ENCODE data around the gene ME1. TPM values are rescaled to one million over a fixed set of nuclear protein-coding genes. Genes with fewer than 3 reads are reported as not detected.
A peak's percentile ranks its signal among the peaks of the same experiment; 100 is the strongest.
"Not testable (repeated sequence)": the region's sequence is repeated elsewhere in the genome, so short reads cannot be mapped to it uniquely, and the experiment has no call there.

ME1 gene
- polyA plus RNA-seq, 2 of the 4 experiments (the other 2 are of a cell fraction): 59.1 to 60.6 TPM

DNA sequence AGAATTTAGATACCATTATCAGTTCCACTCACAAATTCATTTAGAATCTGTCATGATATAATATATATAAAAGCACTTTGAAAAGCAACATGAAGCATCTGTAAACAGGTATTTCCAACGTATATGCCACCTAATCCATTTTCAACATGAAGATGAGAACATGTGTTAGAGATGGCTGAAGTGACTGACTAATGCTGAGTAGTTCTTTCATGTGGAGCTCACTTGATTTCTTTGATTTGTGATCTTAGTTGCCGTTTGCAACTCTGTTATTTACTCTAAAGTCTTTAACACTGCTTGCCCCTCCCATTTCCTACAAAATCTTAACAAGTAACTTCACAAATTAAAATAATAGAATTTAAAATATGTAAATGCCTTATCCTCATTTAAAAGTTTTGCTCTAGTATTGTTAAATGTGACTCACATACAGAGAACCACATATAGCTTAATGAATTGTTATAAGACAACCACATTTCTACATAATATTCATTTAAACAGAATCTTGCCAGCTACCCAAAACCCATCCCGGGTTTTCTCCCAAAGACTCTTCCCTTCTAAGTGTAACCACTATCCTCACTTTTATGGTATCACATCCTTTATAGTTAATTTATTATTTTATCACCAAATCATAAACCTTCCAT lies 78.3 kb downstream of the ME1 start:
- no peak for FAIRE-seq
- Histone ChIP-seq H3K4me1 (no peaks in the 10 kb centered on the region), H3K9me3 (no peaks in the 10 kb centered on the region), H3K4me2 (no peak overlapping the region), H3K27ac (no peak overlapping the region), H3K4me3 (no peak overlapping the region)
- 57% methylated on average over 3 of the region's 3 CpGs for WGBS (ENCODE audit: missing lambda C conversion rate)
- CTCF ChIA-PET: no interaction called here
- no peak for ATAC-seq
- TF ChIP-seq CBX8 (IDR thresholded peaks at IDR 0.05) (no peak), JUN (IDR thresholded peaks at IDR 0.05) (no peak), CEBPB (IDR thresholded peaks at IDR 0.05) (no peak), CHD2 (IDR thresholded peaks at IDR 0.05; ENCODE audit: low read length, partially characterized antibody) (no peak), MAFK (IDR thresholded peaks at IDR 0.05; ENCODE audit: partially characterized antibody) (no peak)
- TF ChIP-seq, protein P1, sequence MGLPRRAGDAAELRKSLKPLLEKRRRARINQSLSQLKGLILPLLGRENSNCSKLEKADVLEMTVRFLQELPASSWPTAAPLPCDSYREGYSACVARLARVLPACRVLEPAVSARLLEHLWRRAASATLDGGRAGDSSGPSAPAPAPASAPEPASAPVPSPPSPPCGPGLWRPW (IDR thresholded peaks at IDR 0.05): no peak
- TF ChIP-seq, protein P2, sequence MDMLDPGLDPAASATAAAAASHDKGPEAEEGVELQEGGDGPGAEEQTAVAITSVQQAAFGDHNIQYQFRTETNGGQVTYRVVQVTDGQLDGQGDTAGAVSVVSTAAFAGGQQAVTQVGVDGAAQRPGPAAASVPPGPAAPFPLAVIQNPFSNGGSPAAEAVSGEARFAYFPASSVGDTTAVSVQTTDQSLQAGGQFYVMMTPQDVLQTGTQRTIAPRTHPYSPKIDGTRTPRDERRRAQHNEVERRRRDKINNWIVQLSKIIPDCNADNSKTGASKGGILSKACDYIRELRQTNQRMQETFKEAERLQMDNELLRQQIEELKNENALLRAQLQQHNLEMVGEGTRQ (IDR thresholded peaks at IDR 0.05): no peak
- POLR2A ChIA-PET: interaction anchor here (0.6 kb wide), 1 partner anchor 1629 kb away, joined by 3 read pairs; no protein-coding TSS in a partner anchor
- no peak for DNase-seq (ENCODE audit: low read depth in 1 of 2, low spot score in 1 of 2)

DNA sequence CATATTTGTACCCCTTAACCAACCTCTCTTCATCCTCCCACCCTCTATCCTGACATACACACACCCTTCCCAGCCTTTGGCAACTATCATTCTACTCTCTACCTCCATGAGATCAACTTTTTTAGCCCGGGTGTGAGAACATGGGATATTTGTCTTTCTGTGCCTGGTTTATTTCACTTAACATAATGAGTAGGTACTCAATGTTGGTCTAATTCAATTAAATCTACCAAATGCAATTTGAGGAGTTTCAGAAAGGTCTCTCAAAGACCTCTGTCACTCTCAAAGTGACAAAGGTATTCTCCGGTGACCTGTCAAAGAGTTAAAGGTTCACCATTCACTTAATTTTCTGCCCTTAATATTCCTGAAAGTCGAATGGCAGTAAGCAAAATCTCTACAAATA lies 87.7 kb downstream of the ME1 start:
- no peak overlapping the region for H3K27ac ChIP-seq
- TF ChIP-seq SMC3 (IDR thresholded peaks at IDR 0.05) (no peak), MYC (IDR thresholded peaks at IDR 0.05; ENCODE audit: borderline replicate concordance, low read length) (no peak), NFE2L2 (conservative IDR thresholded peaks at IDR 0.05; ENCODE audit: low read length) (no peak), TFCP2L1 (CRISPR knock-in tag; IDR thresholded peaks at IDR 0.05) (no peak), MAZ (IDR thresholded peaks at IDR 0.05; ENCODE audit: borderline replicate concordance, low read depth, low read length) (no peak), HOXA7 (CRISPR knock-in tag; IDR thresholded peaks at IDR 0.05) (no peak), GATA3 (IDR thresholded peaks at IDR 0.05; ENCODE audit: borderline replicate concordance) (no peak), JUNB (IDR thresholded peaks at IDR 0.05) (no peak), NPAS2 (CRISPR knock-in tag; IDR thresholded peaks at IDR 0.05; ENCODE audit: borderline replicate concordance) (no peak), CBX2 (IDR thresholded peaks at IDR 0.05; ENCODE audit: borderline replicate concordance, low read depth) (no peak), EHMT2 (IDR thresholded peaks at IDR 0.05; ENCODE audit: low read depth) (no peak), POLR2A (IDR thresholded peaks at IDR 0.05; ENCODE audit: low read length) (no peak), HOXB5 (CRISPR knock-in tag; IDR thresholded peaks at IDR 0.05) (no peak), RNF2 (IDR thresholded peaks at IDR 0.05; ENCODE audit: borderline replicate concordance, low read depth) (no peak), CHD2 (IDR thresholded peaks at IDR 0.05; ENCODE audit: low read length, partially characterized antibody) (no peak), NR3C1 (IDR thresholded peaks at IDR 0.05) (no peak), SREBF2 (IDR thresholded peaks at IDR 0.05) (no peak), ZC3H11A (IDR thresholded peaks at IDR 0.05) (no peak)
- TF ChIP-seq, protein P1 (IDR thresholded peaks at IDR 0.05): no peak
- ChIA-PET CTCF (no interaction called here), POLR2A (no interaction called here)
- FAIRE-seq (no peak), ATAC-seq (no peak), DNase-seq (ENCODE audit: low read depth in 1 of 2, low spot score in 1 of 2) (no peak)
- H3K4me2 ChIP-seq: no peak overlapping the region
- no peak overlapping the region for H3K4me3 ChIP-seq
- no peaks in the 10 kb centered on the region for H3K9me3 ChIP-seq
- WGBS (ENCODE audit: missing lambda C conversion rate): 97% methylated on average over 3 of the region's 3 CpGs
- H3K4me1 ChIP-seq: no peaks in the 10 kb centered on the region

- WGBS (ENCODE audit: missing lambda C conversion rate): 100% methylated on average over 2 of the region's 2 CpGs
- Histone ChIP-seq H3K4me1 (no peaks in the 10 kb centered on the region), H3K9me3 (no peaks in the 10 kb centered on the region), H3K4me3 (no peak overlapping the region), H3K27ac (no peak overlapping the region), H3K4me2 (no peak overlapping the region)
- peak in 1 of 2 experiments; percentile 13 for DNase-seq (ENCODE audit: low read depth in 1 of 2, low spot score in 1 of 2)
- FAIRE-seq: no peak
- POLR2A ChIA-PET: no interaction called here
- TF ChIP-seq FOSB (CRISPR knock-in tag; IDR thresholded peaks at IDR 0.05) (no peak), CEBPB (IDR thresholded peaks at IDR 0.05) (no peak), ZNF302 (CRISPR knock-in tag; IDR thresholded peaks at IDR 0.05) (no peak), BHLHE40 (IDR thresholded peaks at IDR 0.05; ENCODE audit: low read depth, low read length) (no peak), MAZ (IDR thresholded peaks at IDR 0.05; ENCODE audit: borderline replicate concordance, low read depth, low read length) (no peak), TFCP2L1 (CRISPR knock-in tag; IDR thresholded peaks at IDR 0.05) (no peak)
- TF ChIP-seq, protein P3, sequence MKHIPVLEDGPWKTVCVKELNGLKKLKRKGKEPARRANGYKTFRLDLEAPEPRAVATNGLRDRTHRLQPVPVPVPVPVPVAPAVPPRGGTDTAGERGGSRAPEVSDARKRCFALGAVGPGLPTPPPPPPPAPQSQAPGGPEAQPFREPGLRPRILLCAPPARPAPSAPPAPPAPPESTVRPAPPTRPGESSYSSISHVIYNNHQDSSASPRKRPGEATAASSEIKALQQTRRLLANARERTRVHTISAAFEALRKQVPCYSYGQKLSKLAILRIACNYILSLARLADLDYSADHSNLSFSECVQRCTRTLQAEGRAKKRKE (CRISPR knock-in tag; IDR thresholded peaks at IDR 0.05; ENCODE audit: low read depth): no peak
- TF ChIP-seq, protein P2 (IDR thresholded peaks at IDR 0.05): no peak
- TF ChIP-seq, protein P4, sequence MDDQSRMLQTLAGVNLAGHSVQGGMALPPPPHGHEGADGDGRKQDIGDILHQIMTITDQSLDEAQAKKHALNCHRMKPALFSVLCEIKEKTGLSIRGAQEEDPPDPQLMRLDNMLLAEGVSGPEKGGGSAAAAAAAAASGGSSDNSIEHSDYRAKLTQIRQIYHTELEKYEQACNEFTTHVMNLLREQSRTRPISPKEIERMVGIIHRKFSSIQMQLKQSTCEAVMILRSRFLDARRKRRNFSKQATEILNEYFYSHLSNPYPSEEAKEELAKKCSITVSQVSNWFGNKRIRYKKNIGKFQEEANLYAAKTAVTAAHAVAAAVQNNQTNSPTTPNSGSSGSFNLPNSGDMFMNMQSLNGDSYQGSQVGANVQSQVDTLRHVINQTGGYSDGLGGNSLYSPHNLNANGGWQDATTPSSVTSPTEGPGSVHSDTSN (IDR thresholded peaks at IDR 0.05): no peak
- TF ChIP-seq, protein P5, sequence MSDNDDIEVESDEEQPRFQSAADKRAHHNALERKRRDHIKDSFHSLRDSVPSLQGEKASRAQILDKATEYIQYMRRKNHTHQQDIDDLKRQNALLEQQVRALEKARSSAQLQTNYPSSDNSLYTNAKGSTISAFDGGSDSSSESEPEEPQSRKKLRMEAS (IDR thresholded peaks at IDR 0.05): no peak
- CTCF ChIA-PET: no interaction called here
- no peak for ATAC-seq
These were observed 89.1 kb downstream of the ME1 start for GRCh38 chr6:83341765-83342164.

DNA sequence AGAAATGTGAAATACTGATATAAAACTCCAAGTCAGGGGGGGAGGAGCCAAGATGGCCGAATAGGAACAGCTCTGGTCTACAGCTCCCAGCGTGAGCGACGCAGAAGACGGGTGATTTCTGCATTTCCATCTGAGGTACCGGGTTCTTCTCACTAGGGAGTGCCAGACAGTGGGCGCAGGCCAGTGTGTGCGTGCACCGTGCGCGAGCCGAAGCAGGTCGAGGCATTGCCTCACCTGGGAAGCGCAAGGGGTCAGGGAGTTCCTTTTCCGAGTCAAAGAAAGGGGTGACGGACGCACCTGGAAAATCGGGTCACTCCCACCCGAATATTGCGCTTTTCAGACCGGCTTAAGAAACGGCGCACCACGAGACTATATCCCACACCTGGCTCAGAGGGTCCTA lies 96.9 kb downstream of the ME1 start:
- H3K9me3 ChIP-seq; H3K4me3 ChIP-seq; H3K4me2 ChIP-seq; DNase-seq (ENCODE audit: low read depth in 1 of 2, low spot score in 1 of 2); ATAC-seq; H3K4me1 ChIP-seq; POLR2A ChIA-PET; FAIRE-seq; CTCF ChIA-PET; H3K27ac ChIP-seq: not testable (repeated sequence)
- WGBS (ENCODE audit: missing lambda C conversion rate): 85% methylated on average over 6 of the region's 24 CpGs
